ENCODE results near the gene PRDX5. TPM values are rescaled to one million over a fixed set of nuclear protein-coding genes. Genes with fewer than 3 reads are reported as not detected.

The PRDX5 gene
- total RNA-seq, 1 experiment from 2014 or later = 255 TPM

GRCh38 chr11:64352099-64352994 is 34.4 kb downstream of the PRDX5 start:
- Mint-ChIP-seq H3K36me3 (no peaks in the 10 kb centered on the region), H3K4me3 (no peak overlapping the region), H3K27me3 (ENCODE audit: low read depth) (no peaks in the 10 kb centered on the region), H3K4me1 (peaks cover 14% of the 10 kb centered on the region), H3K9me3 (no peaks in the 10 kb centered on the region), H3K27ac (no peak overlapping the region)
- TF ChIP-seq SOX15 (CRISPR knock-in tag; IDR thresholded peaks at IDR 0.05) (no peak), ZBTB21 (CRISPR knock-in tag; IDR thresholded peaks at IDR 0.05; ENCODE audit: borderline replicate concordance) (no peak), E2F4 (CRISPR knock-in tag; IDR thresholded peaks at IDR 0.05; ENCODE audit: borderline replicate concordance, low read depth) (no peak), CTCF (IDR thresholded peaks at IDR 0.05) (no peak), NFYB (CRISPR knock-in tag; conservative IDR thresholded peaks at IDR 0.05; ENCODE audit: low read depth) (no peak), ATF3 (CRISPR knock-in tag; conservative IDR thresholded peaks at IDR 0.05) (no peak), ZNF232 (CRISPR knock-in tag; IDR thresholded peaks at IDR 0.05) (no peak), NFATC4 (CRISPR knock-in tag; IDR thresholded peaks at IDR 0.05) (no peak), RELA (CRISPR knock-in tag; IDR thresholded peaks at IDR 0.05; ENCODE audit: borderline replicate concordance) (no peak), ELF4 (CRISPR knock-in tag; IDR thresholded peaks at IDR 0.05; ENCODE audit: low read depth) (no peak), HMGXB4 (CRISPR knock-in tag; IDR thresholded peaks at IDR 0.05) (no peak), TCF7 (CRISPR knock-in tag; IDR thresholded peaks at IDR 0.05; ENCODE audit: low read depth) (no peak), ZNF121 (CRISPR knock-in tag; IDR thresholded peaks at IDR 0.05) (no peak), E2F5 (CRISPR knock-in tag; IDR thresholded peaks at IDR 0.05) (no peak), ZNF263 (CRISPR knock-in tag; IDR thresholded peaks at IDR 0.05; ENCODE audit: low read depth) (no peak)
- CTCF ChIA-PET = interaction anchor here (1.1 to 10.4 kb wide), 11 partner anchors 11 to 298 kb away, joined by 3 to 437 read pairs (median 24); partner anchors contain the start of genes CCDC88B, ESRRA, PRDX5 and TRMT112
- no peak for ATAC-seq
- no peak for DNase-seq (ENCODE audit: low spot score)
- POLR2A ChIA-PET = interaction anchor here (0.9 kb wide), 1 partner anchor 11 kb away, joined by 4 read pairs; no protein-coding TSS in a partner anchor

- H3K27ac Mint-ChIP-seq = no peak overlapping the region
- TF ChIP-seq AFF4 (CRISPR knock-in tag; IDR thresholded peaks at IDR 0.05; ENCODE audit: borderline replicate concordance) (no peak), RELA (CRISPR knock-in tag; IDR thresholded peaks at IDR 0.05; ENCODE audit: borderline replicate concordance) (no peak), TEAD1 (CRISPR knock-in tag; IDR thresholded peaks at IDR 0.05) (no peak), E2F5 (CRISPR knock-in tag; IDR thresholded peaks at IDR 0.05) (no peak), SP1 (CRISPR knock-in tag; conservative IDR thresholded peaks at IDR 0.05) (no peak), ZNF121 (CRISPR knock-in tag; IDR thresholded peaks at IDR 0.05) (no peak), HMGXB4 (CRISPR knock-in tag; IDR thresholded peaks at IDR 0.05) (no peak)
These were observed 35.2 kb downstream of the PRDX5 start for GRCh38 chr11:64352995-64353714.

More at GRCh38 chr11:64352995-64353714, 35.2 kb downstream of the PRDX5 start:
- no peaks in the 10 kb centered on the region for H3K27me3 Mint-ChIP-seq (ENCODE audit: low read depth)
- no peak for DNase-seq (ENCODE audit: low spot score)
- ChIA-PET POLR2A (interaction anchor here (0.9 kb wide), 1 partner anchor 12 kb away, joined by 4 read pairs; no protein-coding TSS in a partner anchor), CTCF (interaction anchor here (1.0 to 10.4 kb wide), 15 partner anchors 12 to 297 kb away, joined by 3 to 437 read pairs (median 21); partner anchors contain the start of genes CCDC88B, ESRRA, PRDX5 and TRMT112)
- H3K4me3 Mint-ChIP-seq = no peak overlapping the region
- no peaks in the 10 kb centered on the region for H3K9me3 Mint-ChIP-seq
- ATAC-seq = no peak
- H3K4me1 Mint-ChIP-seq = peaks cover 15% of the 10 kb centered on the region
- H3K36me3 Mint-ChIP-seq = no peaks in the 10 kb centered on the region
